Mesenchymal stem cell (in vitro differentiated cells and primary cell): ENCODE measurements around the gene LY6G6F.

Experiments
- DNase-seq: peaks from one replicate; pipeline ENCODE4 v3.0.0-alpha.2; 2013
- H2AFZ ChIP-seq: one replicate; pipeline ENCODE4 v1.6.1; 2013; ENCODE audit warnings: low read depth, mild to moderate bottlenecking, control low read depth, inconsistent platforms, low read length, moderate library complexity
- H2AK5ac ChIP-seq: 2 replicates; pipeline ENCODE4 v1.6.1; 2013; ENCODE audit warnings: low read length, moderate library complexity, mild to moderate bottlenecking, inconsistent platforms; ENCODE audit not compliant: severe bottlenecking
- H2BK120ac ChIP-seq: one replicate; pipeline ENCODE4 v1.6.1; 2013; ENCODE audit warnings: low read depth, mild to moderate bottlenecking, inconsistent platforms, low read length, moderate library complexity
- H2BK12ac ChIP-seq, 2 experiments: one replicate each; pipeline ENCODE4 v1.6.1; 2013; ENCODE audit warnings: inconsistent platforms in 2 of 2, low read length in 2 of 2, mild to moderate bottlenecking in 2 of 2, moderate library complexity in 2 of 2, control low read depth in 1 of 2
- H2BK15ac ChIP-seq: one replicate; pipeline ENCODE4 v1.6.1; 2013; ENCODE audit warnings: mild to moderate bottlenecking, low read depth, inconsistent platforms; ENCODE audit not compliant: poor library complexity, severe bottlenecking
- H2BK5ac ChIP-seq: 2 replicates; pipeline ENCODE4 v1.6.1; 2013; ENCODE audit warnings: low read depth, mild to moderate bottlenecking, low read length, control low read depth, inconsistent platforms; ENCODE audit not compliant: poor library complexity, severe bottlenecking
- H3K14ac ChIP-seq, 2 experiments: one replicate each; pipeline ENCODE4 v1.6.1; 2013; ENCODE audit warnings: inconsistent platforms in 2 of 2, low read length in 2 of 2, control low read depth in 1 of 2, mild to moderate bottlenecking in 1 of 2, moderate library complexity in 1 of 2
- H3K18ac ChIP-seq, 2 experiments: one replicate each; pipeline ENCODE4 v1.6.1; 2013; ENCODE audit warnings: inconsistent platforms in 2 of 2, low read length in 2 of 2, control low read depth in 1 of 2, low read depth in 1 of 2, mild to moderate bottlenecking in 1 of 2
- H3K23ac ChIP-seq, 2 experiments: one replicate each; pipeline ENCODE4 v1.6.1; 2013; ENCODE audit warnings: inconsistent platforms in 2 of 2, low read length in 2 of 2, mild to moderate bottlenecking in 2 of 2, moderate library complexity in 2 of 2, control low read depth in 1 of 2
- H3K27ac ChIP-seq: 2 replicates; pipeline ENCODE4 v1.5.1; 2013; ENCODE audit warnings: mild to moderate bottlenecking, moderate library complexity, low read length, control low read depth, inconsistent platforms; ENCODE audit not compliant: poor library complexity, severe bottlenecking
- H3K27me3 ChIP-seq, 2 experiments: 2 replicates each; pipeline versions ENCODE4 v1.6.1 to v1.7.0; 2013; ENCODE audit warnings: low read length in 2 of 2, mild to moderate bottlenecking in 2 of 2, moderate library complexity in 2 of 2, control low read depth in 1 of 2, inconsistent platforms in 1 of 2; ENCODE audit not compliant: control insufficient read depth in 1 of 2, insufficient read depth in 1 of 2
- H3K36me3 ChIP-seq, 2 experiments: 2 replicates each; pipeline versions ENCODE4 v1.6.1 to v1.7.0; 2013; ENCODE audit warnings: low read length in 2 of 2, control low read depth in 1 of 2, inconsistent platforms in 1 of 2, low read depth in 1 of 2, mild to moderate bottlenecking in 1 of 2; ENCODE audit not compliant: insufficient read depth in 2 of 2, control insufficient read depth in 1 of 2
- H3K4ac ChIP-seq, 2 experiments: one replicate each; pipeline ENCODE4 v1.6.1; 2013; ENCODE audit warnings: inconsistent platforms in 2 of 2, low read length in 2 of 2, mild to moderate bottlenecking in 2 of 2, moderate library complexity in 2 of 2, control low read depth in 1 of 2, low read depth in 1 of 2
- H3K4me1 ChIP-seq: 2 replicates; pipeline ENCODE4 v1.6.1; 2013; ENCODE audit warnings: low read depth, low read length, control low read depth; ENCODE audit not compliant: control insufficient read depth, insufficient read depth
- H3K4me2 ChIP-seq: 2 replicates; pipeline ENCODE4 v1.6.1; 2013; ENCODE audit warnings: low read length, mild to moderate bottlenecking, inconsistent platforms; ENCODE audit not compliant: poor library complexity, severe bottlenecking
- H3K4me3 ChIP-seq, 2 experiments: 2 replicates each; pipeline versions ENCODE4 v1.5.1 to v1.7.0; 2013; ENCODE audit warnings: low read length in 2 of 2, mild to moderate bottlenecking in 2 of 2, control low read depth in 1 of 2, low read depth in 1 of 2; ENCODE audit not compliant: insufficient read depth in 1 of 2
- H3K79me1 ChIP-seq: replicated peaks from 2 replicates; pipeline ENCODE4 v1.6.1; 2013; ENCODE audit warnings: mild to moderate bottlenecking, control low read depth, low read length, inconsistent platforms; ENCODE audit not compliant: poor library complexity, severe bottlenecking
- H3K9ac ChIP-seq: 2 replicates; pipeline ENCODE4 v1.7.0; 2013; ENCODE audit warnings: mild to moderate bottlenecking, low read length, moderate library complexity
- H3K9me3 ChIP-seq: 2 replicates; pipeline ENCODE4 v1.7.0; 2013; ENCODE audit warnings: mild to moderate bottlenecking, low read length; ENCODE audit not compliant: control insufficient read depth
- H4K8ac ChIP-seq: one replicate; pipeline ENCODE4 v1.6.1; 2013; ENCODE audit warnings: inconsistent platforms, mild to moderate bottlenecking, low read length, moderate library complexity
- H4K91ac ChIP-seq: one replicate; pipeline ENCODE4 v1.6.1; 2013; ENCODE audit warnings: mild to moderate bottlenecking, low read length, inconsistent platforms
- WGBS: methylation state at CpG from one replicate; pipeline ENCODE4 v1.1.7; 2013; ENCODE audit warnings: mixed read lengths; 5-methylcytosine and 5-hydroxymethylcytosine counted together

Gene LY6G6F

DNA sequence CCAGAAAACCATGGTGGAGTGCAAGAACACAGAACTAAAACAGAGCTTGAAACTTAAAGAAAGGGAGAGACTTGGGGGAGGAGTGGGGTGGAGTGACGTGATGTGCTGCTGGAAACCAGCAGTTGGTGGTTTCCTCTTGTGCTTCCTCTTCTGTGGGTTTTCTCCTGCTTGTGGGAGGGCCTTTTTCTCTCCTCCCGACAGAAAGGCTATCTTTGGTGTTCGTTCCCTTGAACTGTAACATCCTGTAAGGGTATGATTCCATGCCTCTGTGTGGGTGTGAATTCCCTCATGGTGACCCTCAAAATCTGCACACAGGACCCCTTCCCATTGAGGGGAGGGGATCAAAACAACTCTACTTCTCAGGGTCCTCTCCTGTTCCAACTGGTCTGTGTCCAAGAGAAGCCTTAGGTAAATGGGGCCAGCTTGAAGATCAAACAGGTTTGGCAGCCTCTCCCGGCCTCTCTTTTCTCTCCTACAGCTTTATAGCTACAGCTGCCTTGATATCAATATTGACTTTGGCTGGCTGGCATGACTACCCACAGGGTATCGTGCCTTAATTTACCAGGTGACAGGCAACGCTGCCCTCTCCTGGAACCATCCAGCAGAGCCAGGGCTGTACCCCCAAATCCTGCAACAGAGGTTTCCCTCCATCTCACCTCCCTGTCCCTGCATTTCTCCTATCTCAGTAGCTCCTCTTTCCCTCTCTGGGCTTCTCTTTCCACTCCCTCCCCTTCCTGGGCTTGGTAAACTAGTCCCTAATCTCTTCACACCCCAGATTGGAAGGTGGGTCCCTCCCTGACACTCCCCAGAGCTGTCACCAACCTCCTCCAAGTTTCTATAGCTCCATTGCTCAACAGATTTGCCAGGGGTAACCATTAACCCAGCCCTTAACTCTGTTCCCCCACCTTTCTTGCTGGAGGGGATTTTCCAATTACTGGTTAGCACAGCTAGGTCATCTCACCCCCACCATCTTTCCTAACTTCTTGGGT lies 31.6 kb downstream of the LY6G6F start:
- Histone ChIP-seq H2BK5ac (peak overlapping the region; percentile 67), H3K36me3 (peaks cover 10 to 30% of the 10 kb centered on the region in 2 experiments), H3K18ac (peak overlapping the region; percentile 84 to 96), H3K4me1 (peaks cover 33% of the 10 kb centered on the region), H3K4ac (peak overlapping the region; percentile 98), H3K9me3 (no peaks in the 10 kb centered on the region), H4K8ac (peak overlapping the region; percentile 97), H3K14ac (peak overlapping the region in 1 of 2 experiments; percentile 58), H2AK5ac (peak overlapping the region; percentile 47), H3K4me3 (peak overlapping the region in 1 of 2 experiments; percentile 57), H3K27ac (peak overlapping the region; percentile 89), H2BK12ac (peak overlapping the region; percentile 92 to 99), H3K23ac (peak overlapping the region in 1 of 2 experiments; percentile 83), H3K27me3 (no peaks in the 10 kb centered on the region), H3K9ac (peak overlapping the region; percentile 100), H3K79me1 (peaks cover 2% of the 10 kb centered on the region), H2BK120ac (peak overlapping the region; percentile 98), H4K91ac (peak overlapping the region; percentile 95), H2AFZ (no peak overlapping the region), H2BK15ac (peak overlapping the region; percentile 98), H3K4me2 (peak overlapping the region; percentile 62)
- peak; percentile 94 for DNase-seq
- WGBS: 20% methylated on average over 5 of the region's 6 CpGs

DNA sequence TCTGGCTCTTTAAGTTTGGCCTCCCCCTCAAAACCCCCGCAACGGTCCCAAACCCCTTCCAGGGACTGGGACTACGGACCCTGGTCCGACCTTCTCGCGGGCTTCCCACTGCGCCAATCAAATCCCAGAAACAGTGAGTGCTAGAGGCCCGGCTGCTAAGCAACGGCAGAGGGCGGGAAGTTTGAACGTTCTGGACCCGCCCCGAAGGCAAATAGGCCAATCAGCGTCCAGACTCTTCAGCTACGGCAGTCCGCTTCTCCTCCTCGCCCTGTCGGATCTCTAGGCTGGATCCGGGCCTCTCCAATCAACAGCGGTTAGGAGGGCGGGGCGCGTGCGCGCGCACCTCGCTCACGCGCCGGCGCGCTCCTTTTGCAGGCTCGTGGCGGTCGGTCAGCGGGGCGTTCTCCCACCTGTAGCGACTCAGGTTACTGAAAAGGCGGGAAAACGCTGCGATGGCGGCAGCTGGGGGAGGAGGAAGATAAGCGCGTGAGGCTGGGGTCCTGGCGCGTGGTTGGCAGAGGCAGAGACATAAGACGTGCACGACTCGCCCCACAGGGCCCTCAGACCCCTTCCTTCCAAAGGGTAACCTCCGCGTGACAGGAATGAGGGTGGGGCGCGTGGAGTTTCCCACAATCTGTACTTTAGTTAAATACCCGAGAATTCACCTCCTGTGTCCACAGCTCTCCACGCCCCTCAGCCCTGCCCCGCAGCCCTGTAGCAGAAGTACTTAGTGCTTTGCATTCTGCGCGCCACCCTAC lies 33.2 kb downstream of the LY6G6F start, which contains the start of gene MSH5:
TSS of gene MSH5 (plus strand) at position 367 of the 758 bp plus-strand sequence. CDS start 462 bp downstream, outside the sequence.
- no peaks in the 10 kb centered on the region for H3K9me3 ChIP-seq
- H3K9ac ChIP-seq: peak within 1 kb of the TSS; percentile 100
- peak within 1 kb of the TSS; percentile 62 for H3K4me2 ChIP-seq
- peak; percentile 99 for DNase-seq
- H3K18ac ChIP-seq: peak within 1 kb of the TSS; percentile 70 to 86
- peak within 1 kb of the TSS; percentile 46 for H2AFZ ChIP-seq
- H3K14ac ChIP-seq: peak within 1 kb of the TSS in 1 of 2 experiments; percentile 93
- H4K8ac ChIP-seq: peak within 1 kb of the TSS; percentile 83
- peak within 1 kb of the TSS; percentile 98 for H2BK120ac ChIP-seq
- H3K27ac ChIP-seq: peak within 1 kb of the TSS; percentile 89
- peak within 1 kb of the TSS; percentile 58 for H4K91ac ChIP-seq
- peak within 1 kb of the TSS; percentile 68 to 81 for H3K4ac ChIP-seq
- H2BK5ac ChIP-seq: peak within 1 kb of the TSS; percentile 22
- H2BK12ac ChIP-seq: peak within 1 kb of the TSS; percentile 92 to 99
- WGBS: 3% methylated on average over 36 of the region's 58 CpGs
- H3K4me1 ChIP-seq: peaks cover 24% of the 10 kb centered on the region
- peak within 1 kb of the TSS in 1 of 2 experiments; percentile 96 for H3K23ac ChIP-seq
- no peak within 1 kb of the TSS for H2AK5ac ChIP-seq
- peaks cover 2% of the 10 kb centered on the region for H3K79me1 ChIP-seq
- peak within 1 kb of the TSS; percentile 62 to 95 for H3K4me3 ChIP-seq
- peak within 1 kb of the TSS; percentile 83 for H2BK15ac ChIP-seq
- no peaks in the 10 kb centered on the region for H3K27me3 ChIP-seq
- H3K36me3 ChIP-seq: peaks cover 0 to 29% of the 10 kb centered on the region in 2 experiments

DNA sequence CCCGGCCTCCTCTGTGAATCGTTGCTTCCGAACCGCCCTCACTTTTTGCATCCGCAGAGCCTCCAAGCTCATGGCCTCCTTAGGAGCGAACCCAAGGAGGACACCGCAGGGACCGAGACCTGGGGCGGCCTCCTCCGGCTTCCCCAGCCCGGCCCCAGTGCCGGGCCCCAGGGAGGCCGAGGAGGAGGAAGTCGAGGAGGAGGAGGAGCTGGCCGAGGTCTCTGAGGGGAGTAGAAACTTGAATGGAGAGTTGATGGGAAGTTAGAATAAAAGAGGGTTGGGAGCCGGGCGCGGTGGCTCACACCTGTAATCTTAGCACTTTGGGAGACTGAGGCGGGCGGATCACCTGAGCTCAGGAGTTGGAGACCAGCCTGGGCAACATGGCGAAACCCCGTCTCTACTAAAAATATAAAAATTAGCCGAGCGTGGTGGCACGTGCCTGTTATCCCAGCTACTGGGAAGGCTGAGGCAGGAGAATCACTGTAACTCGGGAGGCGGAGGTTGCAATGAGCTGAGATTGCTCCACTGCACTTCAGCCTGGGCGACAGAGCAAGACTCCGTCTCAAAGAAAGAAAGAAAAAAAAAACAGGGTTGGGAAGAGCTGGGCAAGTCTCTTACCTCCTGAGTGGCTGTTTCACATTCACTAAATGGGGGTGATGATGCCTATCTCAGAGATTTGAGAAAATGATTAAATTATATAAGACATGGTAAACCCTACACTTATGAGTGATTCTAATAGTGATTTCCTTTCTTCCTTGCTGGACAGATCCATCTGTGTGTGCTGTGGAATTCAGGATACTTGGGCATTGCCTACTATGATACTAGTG lies 33.9 kb downstream of the LY6G6F start:
- WGBS: 43% methylated on average over 29 of the region's 29 CpGs

More for the DNA sequence above, 33.9 kb downstream of the LY6G6F start:
- peaks cover 24% of the 10 kb centered on the region for H3K4me1 ChIP-seq
- no peak for DNase-seq
- H3K36me3 ChIP-seq: peaks cover 0 to 32% of the 10 kb centered on the region in 2 experiments
- H3K9me3 ChIP-seq: no peaks in the 10 kb centered on the region
- H2BK5ac ChIP-seq: no peak overlapping the region
- H3K27me3 ChIP-seq: no peaks in the 10 kb centered on the region
- H2AK5ac ChIP-seq: no peak overlapping the region
- H4K91ac ChIP-seq: no peak overlapping the region
- peak overlapping the region in 1 of 2 experiments; percentile 37 for H2BK12ac ChIP-seq
- peak overlapping the region; percentile 62 to 95 for H3K4me3 ChIP-seq
- no peak overlapping the region for H3K23ac ChIP-seq
- H4K8ac ChIP-seq: no peak overlapping the region
- peak overlapping the region in 1 of 2 experiments; percentile 81 for H3K4ac ChIP-seq
- peak overlapping the region; percentile 46 for H2AFZ ChIP-seq
- H2BK120ac ChIP-seq: no peak overlapping the region
- peaks cover 2% of the 10 kb centered on the region for H3K79me1 ChIP-seq
- H2BK15ac ChIP-seq: no peak overlapping the region
- H3K14ac ChIP-seq: no peak overlapping the region
- H3K4me2 ChIP-seq: peak overlapping the region; percentile 41
- H3K27ac ChIP-seq: no peak overlapping the region
- H3K9ac ChIP-seq: peak overlapping the region; percentile 90
- peak overlapping the region in 1 of 2 experiments; percentile 86 for H3K18ac ChIP-seq
